ENCODE results near the gene NUSAP1. TPM values are rescaled to one million over a fixed set of nuclear protein-coding genes. Genes with fewer than 3 reads are reported as not detected.

NUSAP1 gene
- total RNA-seq, 1 donor from 2014 or later, result 15.7 TPM

DNA sequence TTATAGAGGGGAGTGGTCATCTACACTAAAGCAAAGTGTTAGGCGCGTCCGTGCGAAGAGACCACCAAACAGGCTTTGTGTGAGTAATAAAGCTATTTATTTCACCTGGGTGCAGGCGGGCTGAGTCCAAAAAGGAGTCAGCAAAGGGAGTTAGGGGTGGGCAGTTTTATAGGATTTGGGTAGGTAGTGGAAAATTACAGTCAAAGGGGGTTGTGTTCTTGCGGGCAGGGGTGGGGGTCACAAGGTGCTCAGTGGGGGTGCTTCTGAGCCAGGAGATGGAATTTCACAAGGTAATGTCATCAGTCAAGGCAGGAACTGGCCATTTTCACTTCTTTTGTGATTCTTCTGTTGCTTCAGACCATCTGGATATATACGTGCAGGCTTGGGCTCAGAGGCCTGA is 47.4 kb upstream of the NUSAP1 start:
- Mint-ChIP-seq H3K9me3 (ENCODE audit: low read depth) (no peaks in the 10 kb centered on the region), H3K4me3 (ENCODE audit: unreplicated experiment) (peak overlapping the region; percentile 97), H3K27ac (ENCODE audit: unreplicated experiment) (peak overlapping the region; percentile 96), H3K4me1 (ENCODE audit: low read depth) (peaks cover 39% of the 10 kb centered on the region), H3K27me3 (ENCODE audit: low read depth) (no peaks in the 10 kb centered on the region), H3K36me3 (ENCODE audit: low read depth) (peaks cover 19% of the 10 kb centered on the region)
- TF ChIP-seq, protein P1, sequence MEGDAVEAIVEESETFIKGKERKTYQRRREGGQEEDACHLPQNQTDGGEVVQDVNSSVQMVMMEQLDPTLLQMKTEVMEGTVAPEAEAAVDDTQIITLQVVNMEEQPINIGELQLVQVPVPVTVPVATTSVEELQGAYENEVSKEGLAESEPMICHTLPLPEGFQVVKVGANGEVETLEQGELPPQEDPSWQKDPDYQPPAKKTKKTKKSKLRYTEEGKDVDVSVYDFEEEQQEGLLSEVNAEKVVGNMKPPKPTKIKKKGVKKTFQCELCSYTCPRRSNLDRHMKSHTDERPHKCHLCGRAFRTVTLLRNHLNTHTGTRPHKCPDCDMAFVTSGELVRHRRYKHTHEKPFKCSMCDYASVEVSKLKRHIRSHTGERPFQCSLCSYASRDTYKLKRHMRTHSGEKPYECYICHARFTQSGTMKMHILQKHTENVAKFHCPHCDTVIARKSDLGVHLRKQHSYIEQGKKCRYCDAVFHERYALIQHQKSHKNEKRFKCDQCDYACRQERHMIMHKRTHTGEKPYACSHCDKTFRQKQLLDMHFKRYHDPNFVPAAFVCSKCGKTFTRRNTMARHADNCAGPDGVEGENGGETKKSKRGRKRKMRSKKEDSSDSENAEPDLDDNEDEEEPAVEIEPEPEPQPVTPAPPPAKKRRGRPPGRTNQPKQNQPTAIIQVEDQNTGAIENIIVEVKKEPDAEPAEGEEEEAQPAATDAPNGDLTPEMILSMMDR (IDR thresholded peaks at IDR 0.05), result no peak
- no peak for DNase-seq (ENCODE audit: low spot score)

DNA sequence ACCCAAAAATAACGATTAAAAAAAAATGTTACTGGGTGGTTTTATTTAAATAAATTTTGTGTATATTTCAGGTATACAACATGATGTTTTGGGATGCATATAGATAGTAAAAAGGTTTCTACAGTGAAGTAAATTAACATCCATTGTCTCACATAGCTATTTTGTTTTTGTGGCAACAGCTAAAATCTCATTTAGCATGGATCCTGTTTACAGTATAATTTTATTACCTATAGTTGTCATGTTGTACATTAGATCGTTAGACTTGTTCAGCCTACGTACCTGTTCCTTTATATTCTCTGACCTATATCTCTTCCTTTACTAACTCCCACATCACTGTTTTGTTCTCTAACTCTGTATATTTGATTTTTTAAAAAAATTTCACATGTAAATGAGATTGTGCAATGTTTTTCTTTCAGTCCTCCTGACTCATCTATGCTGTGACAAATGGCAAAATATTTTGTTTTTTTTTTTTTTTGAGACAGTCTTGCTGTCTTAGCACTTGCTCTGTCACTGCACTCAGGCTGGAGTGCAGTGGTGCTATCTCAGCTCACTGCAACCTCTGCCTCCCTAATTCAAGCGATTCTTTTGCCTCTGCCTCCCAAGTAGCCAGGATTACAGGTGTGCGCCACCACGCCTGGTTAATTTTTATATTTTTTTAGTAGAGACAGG is 45.9 kb upstream of the NUSAP1 start:
- peak overlapping the region; percentile 65 for H3K27ac Mint-ChIP-seq (ENCODE audit: unreplicated experiment)
- no peaks in the 10 kb centered on the region for H3K9me3 Mint-ChIP-seq (ENCODE audit: low read depth)
- H3K36me3 Mint-ChIP-seq (ENCODE audit: low read depth), result peaks cover 19% of the 10 kb centered on the region
- peaks cover 36% of the 10 kb centered on the region for H3K4me1 Mint-ChIP-seq (ENCODE audit: low read depth)
- DNase-seq (ENCODE audit: low spot score), result no peak
- H3K4me3 Mint-ChIP-seq (ENCODE audit: unreplicated experiment), result no peak overlapping the region
- TF ChIP-seq, protein P1 (IDR thresholded peaks at IDR 0.05), result no peak
- no peaks in the 10 kb centered on the region for H3K27me3 Mint-ChIP-seq (ENCODE audit: low read depth)

DNA sequence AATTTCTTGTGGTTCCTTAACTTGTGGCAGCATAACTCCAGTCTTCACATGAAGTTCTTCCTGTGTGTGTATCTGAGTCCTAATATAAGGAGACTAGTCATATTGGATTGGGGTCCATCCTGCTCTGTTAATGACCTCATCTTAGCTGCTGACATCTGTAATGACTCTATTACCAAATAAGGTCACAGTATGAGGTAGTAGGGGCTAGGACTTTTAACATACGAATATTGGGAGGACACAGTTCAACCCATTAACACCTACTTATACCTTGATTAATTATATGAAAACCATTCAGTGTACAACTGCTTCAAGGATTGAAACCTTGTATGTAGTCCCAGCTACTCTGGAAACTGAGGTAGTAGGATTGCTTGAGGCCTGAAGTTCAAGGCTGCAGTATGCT is 44.2 kb upstream of the NUSAP1 start:
- DNase-seq (ENCODE audit: low spot score), result no peak
- Mint-ChIP-seq H3K27ac (ENCODE audit: unreplicated experiment) (no peak overlapping the region), H3K27me3 (ENCODE audit: low read depth) (no peaks in the 10 kb centered on the region), H3K36me3 (ENCODE audit: low read depth) (peaks cover 21% of the 10 kb centered on the region), H3K4me1 (ENCODE audit: low read depth) (peaks cover 26% of the 10 kb centered on the region), H3K4me3 (ENCODE audit: unreplicated experiment) (no peak overlapping the region), H3K9me3 (ENCODE audit: low read depth) (no peaks in the 10 kb centered on the region)
- TF ChIP-seq, protein P1 (IDR thresholded peaks at IDR 0.05), result no peak

DNA sequence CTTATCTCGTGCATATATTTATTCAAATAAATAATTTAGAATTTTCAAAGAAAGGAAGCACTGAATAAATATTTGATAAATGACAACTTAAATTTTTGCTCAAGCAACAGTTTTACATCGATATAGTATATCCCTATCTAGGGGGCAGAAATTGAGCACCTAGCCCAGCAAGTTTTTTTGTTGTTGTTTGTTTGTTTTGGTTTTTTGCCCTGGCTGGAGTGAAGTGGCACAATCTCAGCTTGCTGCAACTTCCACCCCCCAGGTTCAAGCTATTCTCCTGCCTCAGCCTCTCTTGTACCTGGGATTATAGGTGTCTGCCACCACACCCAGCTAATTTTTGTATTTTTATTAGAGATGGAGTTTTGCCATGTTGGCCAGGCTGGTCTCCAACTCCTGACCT is 42.7 kb upstream of the NUSAP1 start:
- Mint-ChIP-seq H3K27me3 (ENCODE audit: low read depth) (no peaks in the 10 kb centered on the region), H3K9me3 (ENCODE audit: low read depth) (no peaks in the 10 kb centered on the region), H3K27ac (ENCODE audit: unreplicated experiment) (no peak overlapping the region), H3K4me1 (ENCODE audit: low read depth) (peaks cover 20% of the 10 kb centered on the region), H3K4me3 (ENCODE audit: unreplicated experiment) (no peak overlapping the region), H3K36me3 (ENCODE audit: low read depth) (peaks cover 21% of the 10 kb centered on the region)
- DNase-seq (ENCODE audit: low spot score), result no peak
- TF ChIP-seq, protein P1 (IDR thresholded peaks at IDR 0.05), result no peak

DNA sequence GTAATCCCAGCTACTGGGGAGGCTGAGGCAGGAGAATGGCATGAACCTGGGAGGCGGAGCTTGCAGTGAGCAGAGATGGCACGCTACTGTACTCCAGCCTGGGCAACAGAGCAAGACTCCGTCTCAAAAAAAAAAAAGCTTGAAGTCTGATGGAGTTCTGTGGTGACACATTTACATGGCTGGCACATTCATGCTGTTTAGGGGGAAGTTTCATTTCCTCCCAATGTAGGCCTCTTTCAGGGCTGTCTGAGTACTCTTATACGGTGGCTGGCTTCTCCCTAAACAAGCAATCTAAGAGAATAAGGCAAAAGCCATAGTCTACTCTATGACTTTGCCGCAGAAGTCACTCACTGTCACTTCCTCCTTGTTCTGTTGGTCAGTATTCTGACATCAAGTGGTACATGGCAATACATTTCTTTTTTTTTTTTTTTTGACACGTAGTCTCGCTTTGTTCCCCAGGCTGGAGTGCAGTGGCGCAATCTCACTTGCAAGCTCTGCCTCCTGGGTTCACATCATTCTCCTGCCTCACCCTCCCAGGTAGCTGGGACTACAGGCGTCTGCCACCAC is 41.5 kb upstream of the NUSAP1 start:
- no peak overlapping the region for H3K4me3 Mint-ChIP-seq (ENCODE audit: unreplicated experiment)
- H3K4me1 Mint-ChIP-seq (ENCODE audit: low read depth), result peaks cover 10% of the 10 kb centered on the region
- H3K9me3 Mint-ChIP-seq (ENCODE audit: low read depth), result no peaks in the 10 kb centered on the region
- no peak for DNase-seq (ENCODE audit: low spot score)
- H3K36me3 Mint-ChIP-seq (ENCODE audit: low read depth), result peaks cover 14% of the 10 kb centered on the region
- no peaks in the 10 kb centered on the region for H3K27me3 Mint-ChIP-seq (ENCODE audit: low read depth)
- TF ChIP-seq, protein P1 (IDR thresholded peaks at IDR 0.05), result no peak
- H3K27ac Mint-ChIP-seq (ENCODE audit: unreplicated experiment), result no peak overlapping the region
